Measurements from ENCODE around the gene KCNIP1.

KCNIP1 gene

GRCh38 chr5:170642066-170642735 is 138.4 kb downstream of the KCNIP1 start:
- no peak for DNase-seq (ENCODE audit: low read depth in 2 of 2)

GRCh38 chr5:170642776-170643436 is 139.1 kb downstream of the KCNIP1 start:
- no peak for DNase-seq (ENCODE audit: low read depth in 2 of 2)

DNA sequence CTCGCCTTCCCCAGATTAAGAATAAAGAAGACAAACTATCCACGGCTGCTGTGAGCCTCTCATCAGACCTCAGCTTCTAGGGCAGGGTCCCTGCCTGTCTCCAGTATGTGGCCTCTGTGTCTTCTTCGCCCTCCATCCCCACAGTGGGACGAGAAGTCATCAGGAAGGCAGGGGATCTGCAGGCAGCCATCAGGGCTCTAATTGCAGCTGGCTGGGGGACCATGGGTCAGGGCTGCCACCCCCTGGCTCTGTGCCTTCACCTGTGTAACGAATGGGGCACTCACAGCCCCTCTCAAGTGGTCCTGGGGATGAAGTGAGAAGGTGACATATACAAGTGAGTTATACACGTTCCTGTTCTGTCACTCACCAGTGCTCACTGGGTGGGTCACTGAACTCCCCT is 139.8 kb downstream of the KCNIP1 start:
- no peak for DNase-seq (ENCODE audit: low read depth in 2 of 2)

GRCh38 chr5:170644501-170644900 is 140.7 kb downstream of the KCNIP1 start:
- no peak for DNase-seq (ENCODE audit: low read depth in 2 of 2)

- DNase-seq (ENCODE audit: low read depth in 2 of 2), result no peak
Measured at GRCh38 chr5:170648541-170648940, 144.7 kb downstream of the KCNIP1 start.

GRCh38 chr5:170650850-170651249 is 147.0 kb downstream of the KCNIP1 start:
- DNase-seq (ENCODE audit: low read depth in 2 of 2), result no peak

DNA sequence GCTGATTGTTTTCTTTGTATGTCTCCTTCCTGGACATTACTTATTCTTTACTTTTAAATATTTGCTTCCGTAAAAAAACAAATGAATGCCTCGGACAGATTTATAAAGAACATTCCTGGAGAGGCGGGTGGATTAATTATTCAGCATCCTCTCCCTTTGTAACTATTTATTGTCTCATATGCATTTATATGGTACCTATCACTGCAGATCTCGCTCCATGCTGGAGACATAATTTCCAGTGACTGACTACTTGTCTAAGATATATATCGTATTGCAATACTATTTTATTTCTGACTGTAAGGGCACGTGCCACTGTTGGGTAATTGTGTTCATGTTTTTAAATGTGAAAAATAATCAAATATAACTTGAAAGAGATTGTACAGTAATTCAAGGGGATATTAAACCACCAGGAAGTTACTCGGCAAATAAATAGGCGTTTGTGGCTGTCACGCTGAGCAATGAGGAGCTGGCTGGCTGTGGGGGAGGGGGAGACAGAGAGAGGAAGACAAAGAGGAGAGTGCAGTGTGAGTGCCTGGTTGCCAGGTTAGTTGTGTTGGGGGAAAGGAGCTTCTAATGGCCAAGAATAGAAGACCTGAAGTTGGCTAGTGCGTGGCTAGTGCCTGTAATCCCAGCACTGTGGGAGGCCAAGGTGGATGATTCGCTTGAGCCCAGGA is 147.9 kb downstream of the KCNIP1 start:
- DNase-seq (ENCODE audit: low read depth in 2 of 2), result no peak

- DNase-seq (ENCODE audit: low read depth in 2 of 2), result no peak
Measured at GRCh38 chr5:170655476-170655875, 151.7 kb downstream of the KCNIP1 start.

GRCh38 chr5:170655920-170656319 is 152.1 kb downstream of the KCNIP1 start:
- DNase-seq (ENCODE audit: low read depth in 2 of 2), result no peak

DNA sequence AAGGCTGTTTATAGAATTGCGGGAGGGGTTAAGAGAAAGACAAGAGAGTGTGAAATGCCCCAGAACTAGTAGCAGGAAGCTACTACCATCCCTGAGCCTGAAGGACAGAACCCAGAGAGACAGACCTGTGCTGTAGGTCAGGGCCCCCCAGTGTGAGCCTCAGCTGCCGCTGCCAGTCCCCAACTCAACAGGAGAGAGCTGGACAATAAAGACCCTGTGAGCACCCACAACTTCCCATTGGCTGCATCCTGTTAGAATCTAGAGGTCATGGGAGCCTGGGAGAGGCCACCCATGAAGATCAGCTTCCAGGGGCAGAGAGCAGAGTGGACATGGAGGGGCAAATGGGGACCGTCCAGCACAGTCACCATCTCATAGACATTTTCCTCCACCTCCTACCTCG is 152.5 kb downstream of the KCNIP1 start:
- no peak for DNase-seq (ENCODE audit: low read depth in 2 of 2)

- DNase-seq (ENCODE audit: low read depth in 2 of 2), result no peak
Measured at GRCh38 chr5:170660531-170660930, 156.7 kb downstream of the KCNIP1 start.

DNA sequence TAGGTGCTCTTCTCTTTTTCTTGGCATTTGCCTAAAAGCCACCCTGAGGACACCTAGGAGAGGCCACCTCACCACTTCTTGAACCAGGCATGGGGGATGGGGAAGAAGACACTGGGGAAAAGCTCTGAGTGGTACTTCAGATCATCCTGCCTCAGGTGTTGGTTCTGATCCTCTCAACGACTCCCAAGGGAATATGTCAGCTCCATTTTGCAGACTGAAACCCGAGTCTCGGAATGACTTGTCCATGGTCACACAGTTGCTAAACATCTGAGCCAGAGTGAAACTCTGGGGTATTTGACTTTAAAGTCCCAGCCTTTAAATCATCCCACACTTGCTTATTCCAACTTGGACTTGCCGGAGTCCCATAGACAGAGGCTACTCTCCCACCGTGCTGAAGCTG is 159.1 kb downstream of the KCNIP1 start:
- no peak for DNase-seq (ENCODE audit: low read depth in 2 of 2)

GRCh38 chr5:170678811-170679210 is 175.0 kb downstream of the KCNIP1 start:
- no peak for DNase-seq (ENCODE audit: low read depth in 2 of 2)

DNA sequence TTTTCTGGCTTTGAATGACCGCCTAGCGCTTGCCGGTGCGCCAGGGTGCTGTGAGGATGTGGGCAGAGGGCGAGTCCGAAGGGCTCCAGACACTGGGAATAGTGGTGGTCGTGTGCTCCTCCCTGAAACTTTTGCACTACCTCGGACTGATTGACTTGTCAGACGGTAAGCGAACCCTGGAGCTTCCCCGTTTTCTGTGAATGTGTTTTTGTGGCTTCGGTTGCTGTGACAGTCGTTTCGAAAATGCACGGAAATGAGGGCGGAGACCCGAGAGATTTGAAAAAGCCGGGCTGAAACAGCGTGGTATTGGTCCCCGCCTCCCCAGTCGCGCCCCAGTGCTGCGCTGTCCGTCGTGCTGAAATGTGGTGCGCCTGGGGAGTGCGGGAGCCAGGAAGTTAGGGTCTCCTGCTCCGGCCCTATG is 177.2 kb downstream of the KCNIP1 start:
- DNase-seq (ENCODE audit: low read depth in 2 of 2), result peak; percentile 41 to 43

DNA sequence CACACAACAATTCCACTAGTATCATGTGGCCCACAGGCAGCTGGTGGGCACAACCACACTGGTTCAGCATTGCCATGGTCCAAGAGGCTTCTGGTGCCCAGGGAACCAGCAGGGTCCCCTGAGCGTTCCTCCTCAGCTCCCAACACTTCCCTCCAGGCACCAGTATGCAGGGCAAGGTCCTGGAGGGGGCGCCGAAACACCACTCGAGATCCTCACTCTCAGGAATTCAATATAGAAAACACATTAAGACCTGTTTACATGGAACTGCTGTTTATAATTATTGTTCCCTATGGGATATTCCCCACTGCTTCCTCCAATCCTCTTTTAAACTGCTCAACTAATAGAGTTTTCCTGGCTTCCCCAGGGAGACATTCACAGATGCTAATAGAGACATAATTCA is 187.8 kb downstream of the KCNIP1 start:
- no peak for DNase-seq (ENCODE audit: low read depth in 2 of 2)

DNA sequence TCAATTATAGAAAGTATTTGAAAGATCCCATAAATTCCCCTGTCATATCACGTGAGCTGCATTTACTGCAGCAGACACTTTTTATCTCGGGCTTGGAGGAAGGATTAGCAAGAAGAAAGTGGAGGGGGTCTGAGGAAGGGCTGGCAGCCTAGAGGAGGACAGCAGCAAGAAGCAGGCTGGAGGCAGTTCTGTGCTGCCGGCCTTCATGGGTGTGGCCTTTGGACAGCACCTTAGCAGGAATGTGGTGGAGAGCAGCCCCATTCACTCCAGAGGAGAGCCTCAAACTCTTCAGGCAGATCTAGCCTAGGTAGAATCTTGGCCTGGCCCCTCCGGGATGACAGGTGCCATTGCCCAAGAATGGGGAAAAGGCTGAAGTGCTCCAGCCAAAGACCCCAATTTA is 189.9 kb downstream of the KCNIP1 start:
- no peak for DNase-seq (ENCODE audit: low read depth in 2 of 2)

DNA sequence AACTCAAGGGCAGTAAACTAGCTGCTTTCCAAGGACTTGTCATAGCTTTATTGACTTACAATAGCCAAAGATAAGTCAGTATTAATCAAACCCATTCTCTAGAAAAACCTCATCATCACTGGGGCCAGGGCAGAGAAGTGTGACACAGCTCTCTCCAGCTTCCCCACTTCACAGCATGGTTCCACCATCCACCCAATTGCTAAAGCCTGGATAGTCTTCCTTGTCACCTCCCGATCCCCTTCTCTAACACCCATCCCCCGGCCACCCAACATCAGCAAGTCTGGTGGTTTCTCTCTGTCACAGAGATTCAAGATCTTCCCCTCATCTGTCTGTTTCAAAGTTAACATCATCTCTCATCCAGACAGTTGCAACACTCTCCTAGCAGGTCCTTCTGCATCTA is 191.1 kb downstream of the KCNIP1 start:
- DNase-seq (ENCODE audit: low read depth in 2 of 2), result no peak

- no peak for DNase-seq (ENCODE audit: low read depth in 2 of 2)
Measured at GRCh38 chr5:170697031-170697430, 193.2 kb downstream of the KCNIP1 start.

DNA sequence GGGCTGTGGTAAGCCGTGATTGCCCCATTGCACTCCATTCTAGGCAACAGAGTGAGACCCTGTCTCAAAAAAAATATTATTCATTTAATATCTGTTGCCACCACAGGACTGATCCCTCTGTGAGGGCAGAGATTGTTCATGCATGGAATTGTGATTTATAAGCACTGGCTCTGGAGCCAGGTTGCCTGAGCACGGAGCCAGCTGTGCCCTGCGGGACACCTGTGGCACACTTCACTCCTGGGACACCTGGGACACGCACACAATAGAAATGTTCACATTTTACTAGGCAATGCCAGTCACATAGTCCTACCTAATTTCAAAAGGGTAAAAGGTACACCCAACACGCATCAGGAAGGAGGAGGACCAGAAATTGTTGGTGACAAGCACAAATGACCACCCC is 196.7 kb downstream of the KCNIP1 start:
- DNase-seq (ENCODE audit: low read depth in 2 of 2), result no peak

GRCh38 chr5:170701334-170701733 is 197.5 kb downstream of the KCNIP1 start:
- no peak for DNase-seq (ENCODE audit: low read depth in 2 of 2)

DNA sequence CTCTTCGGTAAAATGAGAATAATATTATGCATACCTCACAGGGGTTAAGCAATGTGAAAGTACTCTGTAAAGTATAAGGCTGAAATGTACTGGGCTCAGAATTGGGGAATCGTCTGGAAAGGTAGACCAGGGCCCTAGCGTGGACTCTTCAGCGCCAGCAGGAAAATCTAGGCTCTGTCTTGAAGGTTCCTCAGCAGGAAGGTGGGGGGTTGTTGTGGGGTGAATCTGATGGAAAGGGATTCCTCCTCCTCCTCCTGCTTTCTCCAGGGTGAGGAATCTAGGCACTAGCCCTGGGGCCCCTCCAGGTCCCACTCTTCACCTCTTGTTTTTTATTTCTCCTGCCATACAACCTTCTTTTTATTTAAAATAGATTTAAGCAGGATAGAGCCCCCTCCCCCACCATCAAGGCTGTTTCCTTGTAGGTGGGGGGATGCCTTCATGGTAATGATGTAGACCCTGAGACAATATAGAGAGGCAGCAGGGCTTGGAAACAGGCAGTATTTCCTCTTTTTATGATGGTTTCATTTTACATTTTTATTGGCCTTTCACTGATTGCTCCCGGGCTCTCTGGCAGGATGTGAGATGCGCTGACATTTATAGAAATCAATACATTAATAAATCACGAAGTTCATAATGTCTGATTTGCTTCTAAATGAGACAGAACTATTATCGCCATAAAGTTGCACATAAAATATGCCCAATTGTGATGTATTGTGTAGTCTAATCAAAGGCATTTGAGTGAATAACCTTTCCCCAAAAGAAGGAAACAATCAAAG is 200.8 kb downstream of the KCNIP1 start:
- no peak for DNase-seq (ENCODE audit: low read depth in 2 of 2)

DNA sequence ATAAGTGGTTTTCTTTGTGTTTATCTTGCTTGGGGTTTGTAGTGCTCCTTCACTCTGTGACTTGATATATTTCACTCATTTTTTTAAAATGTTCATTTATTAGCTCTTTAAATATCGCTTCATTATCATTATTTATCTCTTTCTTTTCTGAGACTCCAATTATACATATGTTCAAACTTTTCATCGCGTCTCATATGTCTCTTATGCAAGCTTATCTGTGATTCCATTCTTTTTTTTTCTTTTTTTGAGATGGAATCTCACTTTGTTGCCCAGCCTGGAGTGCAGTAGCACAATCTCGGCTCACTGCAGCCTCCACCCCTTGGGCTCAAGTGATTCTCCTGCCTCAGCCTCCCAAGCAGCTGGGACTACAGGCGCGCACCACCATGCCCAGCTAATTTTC is 205.8 kb downstream of the KCNIP1 start:
- DNase-seq (ENCODE audit: low read depth in 2 of 2), result no peak

Measured in stimulated activated CD4-positive, alpha-beta T cell treated with anti-CD3 and anti-CD28 coated beads, Interleukin-4, amount 100 ng/mL, for 48 hours (primary cell).